ENCODE measurements around the gene UBE2I. TPM values are rescaled to one million over a fixed set of nuclear protein-coding genes. Genes with fewer than 3 reads are reported as not detected.

Gene UBE2I
- total RNA-seq, 4 donors from 2014 or later = 72.0 to 165 (median 107) TPM

GRCh38 chr16:1281517-1281916 is 27.9 kb upstream of the UBE2I start:
- H3K9me3 ChIP-seq = no peaks in the 10 kb centered on the region
- TF ChIP-seq POLR2A (IDR thresholded peaks at IDR 0.05) (no peak), CTCF (IDR thresholded peaks at IDR 0.05) (no peak), EP300 (IDR thresholded peaks at IDR 0.05) (no peak), POLR2AphosphoS5 (IDR thresholded peaks at IDR 0.05) (no peak)
- H3K4me1 ChIP-seq = no peaks in the 10 kb centered on the region
- WGBS = 82% methylated on average over 15 of the region's 16 CpGs
- no peak for DNase-seq (ENCODE audit: low spot score in 2 of 2)
- H3K27me3 ChIP-seq = peaks cover 89% of the 10 kb centered on the region
- no peak overlapping the region for H3K4me3 ChIP-seq
- no peak overlapping the region for H3K27ac ChIP-seq
- no peaks in the 10 kb centered on the region for H3K36me3 ChIP-seq

DNA sequence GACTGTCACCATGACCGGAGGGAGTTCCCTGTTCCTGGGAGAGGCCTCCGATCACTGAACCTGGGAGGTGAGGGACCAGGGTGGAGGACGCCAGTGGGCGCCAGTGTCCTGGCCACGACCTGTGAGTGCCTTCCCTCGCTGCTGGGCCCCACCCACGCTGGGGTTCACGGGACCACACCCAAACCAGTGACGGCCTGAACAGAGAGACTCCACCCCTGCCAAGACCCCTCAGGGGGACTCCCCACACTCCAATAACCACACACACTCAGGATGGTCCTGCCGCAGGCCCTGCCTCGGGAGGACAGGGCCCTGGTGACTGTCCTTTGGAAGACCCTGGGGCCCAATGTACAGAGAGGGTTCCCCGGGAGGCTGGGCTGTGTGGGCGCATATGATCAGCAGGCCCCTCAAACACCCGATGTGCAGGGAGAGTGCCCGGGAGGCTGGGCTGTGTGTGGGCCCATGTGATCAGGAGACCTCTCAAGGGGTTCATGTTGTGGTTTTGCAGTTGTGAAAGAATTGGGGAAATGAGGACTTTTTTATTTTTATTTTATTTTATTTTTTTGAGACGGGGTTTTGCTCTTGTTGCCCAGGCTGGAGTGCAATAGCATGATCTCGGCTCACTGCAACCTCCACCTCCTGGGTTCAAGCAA is 27.0 kb upstream of the UBE2I start:
- DNase-seq (ENCODE audit: low spot score in 2 of 2) = no peak
- TF ChIP-seq CTCF (IDR thresholded peaks at IDR 0.05) = no peak
- TF ChIP-seq POLR2A (IDR thresholded peaks at IDR 0.05) = no peak
- TF ChIP-seq EP300 (IDR thresholded peaks at IDR 0.05) = no peak
- no peak for TF ChIP-seq POLR2AphosphoS5 (IDR thresholded peaks at IDR 0.05)
- no peaks in the 10 kb centered on the region for H3K36me3 ChIP-seq
- 68% methylated on average over 17 of the region's 17 CpGs for WGBS
- no peak overlapping the region for H3K27ac ChIP-seq
- H3K9me3 ChIP-seq = no peaks in the 10 kb centered on the region
- H3K4me3 ChIP-seq = no peak overlapping the region
- peaks cover 89% of the 10 kb centered on the region for H3K27me3 ChIP-seq
- H3K4me1 ChIP-seq = no peaks in the 10 kb centered on the region

DNA sequence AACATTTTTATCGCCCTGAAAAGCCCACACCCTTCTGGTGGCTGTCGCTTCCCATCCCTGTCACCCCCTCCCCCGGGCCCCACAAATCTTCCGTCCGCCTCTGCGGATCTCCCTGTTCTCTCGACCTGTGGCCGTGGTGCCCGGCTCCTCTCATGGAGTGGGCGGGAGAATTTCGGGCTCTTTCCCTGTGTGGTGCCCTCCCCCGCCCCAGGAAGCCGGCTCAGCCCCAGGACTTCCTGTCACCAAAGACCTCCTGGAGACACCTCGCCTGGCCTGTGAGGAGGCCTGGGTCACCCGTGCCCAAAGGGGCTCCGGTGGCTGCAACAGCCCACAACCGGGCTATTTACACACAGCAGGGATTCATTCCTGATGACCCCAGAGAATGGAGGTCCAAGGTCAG is 26.1 kb upstream of the UBE2I start:
- TF ChIP-seq POLR2AphosphoS5 (IDR thresholded peaks at IDR 0.05) (no peak), POLR2A (IDR thresholded peaks at IDR 0.05) (no peak), EP300 (IDR thresholded peaks at IDR 0.05) (no peak), CTCF (IDR thresholded peaks at IDR 0.05) (no peak)
- peaks cover 5% of the 10 kb centered on the region for H3K4me1 ChIP-seq
- peak in 1 of 2 donors; percentile 40 for DNase-seq (ENCODE audit: low spot score in 2 of 2)
- no peak overlapping the region for H3K4me3 ChIP-seq
- H3K9me3 ChIP-seq = no peaks in the 10 kb centered on the region
- no peaks in the 10 kb centered on the region for H3K36me3 ChIP-seq
- WGBS = 47% methylated on average over 17 of the region's 17 CpGs
- no peak overlapping the region for H3K27ac ChIP-seq
- H3K27me3 ChIP-seq = peaks cover 89% of the 10 kb centered on the region

- Histone ChIP-seq H3K27me3 (peaks cover 89% of the 10 kb centered on the region), H3K36me3 (no peaks in the 10 kb centered on the region), H3K4me1 (peaks cover 5% of the 10 kb centered on the region), H3K9me3 (no peaks in the 10 kb centered on the region), H3K4me3 (no peak overlapping the region), H3K27ac (no peak overlapping the region)
- TF ChIP-seq POLR2A (IDR thresholded peaks at IDR 0.05) (no peak), POLR2AphosphoS5 (IDR thresholded peaks at IDR 0.05) (no peak), EP300 (IDR thresholded peaks at IDR 0.05) (no peak), CTCF (IDR thresholded peaks at IDR 0.05) (no peak)
- no peak for DNase-seq (ENCODE audit: low spot score in 2 of 2)
- WGBS = 70% methylated on average over 7 of the region's 16 CpGs
Observed at GRCh38 chr16:1283996-1284616, 25.3 kb upstream of the UBE2I start.

GRCh38 chr16:1285669-1286512 is 23.5 kb upstream of the UBE2I start:
- Histone ChIP-seq H3K4me1 (peaks cover 10% of the 10 kb centered on the region), H3K4me3 (no peak overlapping the region), H3K27me3 (peaks cover 92% of the 10 kb centered on the region), H3K9me3 (no peaks in the 10 kb centered on the region), H3K27ac (no peak overlapping the region), H3K36me3 (no peaks in the 10 kb centered on the region)
- no peak for TF ChIP-seq CTCF (IDR thresholded peaks at IDR 0.05)
- no peak for TF ChIP-seq POLR2AphosphoS5 (IDR thresholded peaks at IDR 0.05)
- DNase-seq (ENCODE audit: low spot score in 2 of 2) = peak in 1 of 2 donors; percentile 39
- WGBS = 62% methylated on average over 19 of the region's 38 CpGs
